Naive thymus-derived CD8-positive, alpha-beta T cell (primary cell): ENCODE results near the gene MYRIP. TPM values are rescaled to one million over a fixed set of nuclear protein-coding genes. Genes with fewer than 3 reads are reported as not detected.

Source experiments
- ATAC-seq, 2 donors: fragments of 150-1000 bp; cut with Tn5 transposase in 1 of 2; sonication (Bioruptor Pico), chemical (Tn5 transposase) in 1 of 2; 1 replicate in 1 of 2; 2 replicates in 1 of 2; pipeline ENCODE4 v1.10.0; 2021; ENCODE audit warnings: mild to moderate bottlenecking in 2 of 2, moderate library complexity in 2 of 2
- POLR2A ChIA-PET: fragments of 350-600 bp; sonication (Branson Sonifier 250); formaldehyde crosslinking; loops from one replicate; lab custom pipeline; 2021; ENCODE audit warnings: antibody characterized with exemption; lab: Charles Lee
- DNase-seq, 10 donors: peaks; one replicate each; pipeline versions ENCODE4 v3.0.0 to v3.0.0-alpha.2; 2020 to 2022
- H3K27ac Mint-ChIP-seq, 10 donors: one replicate each; pipeline ENCODE4 v1.8.0; 2020 to 2022; ENCODE audit warnings: mild to moderate bottlenecking in 10 of 10, mixed read lengths in 10 of 10, moderate library complexity in 4 of 10, inconsistent platforms in 1 of 10
- H3K27me3 Mint-ChIP-seq, 5 donors: one replicate each; pipeline ENCODE4 v1.8.0; 2021 to 2022; ENCODE audit warnings: mixed read lengths in 5 of 5
- H3K36me3 Mint-ChIP-seq, 3 donors: one replicate each; pipeline ENCODE4 v1.8.0; 2020 to 2022; ENCODE audit warnings: mixed read lengths in 3 of 3, mild to moderate bottlenecking in 2 of 3, inconsistent platforms in 1 of 3
- H3K4me1 Mint-ChIP-seq, 4 donors: one replicate each; pipeline ENCODE4 v1.8.0; 2021 to 2022; ENCODE audit warnings: mixed read lengths in 4 of 4
- H3K4me3 Mint-ChIP-seq, 10 donors: one replicate each; pipeline ENCODE4 v1.8.0; 2020 to 2022; ENCODE audit warnings: mild to moderate bottlenecking in 10 of 10, mixed read lengths in 10 of 10, moderate library complexity in 6 of 10, inconsistent platforms in 1 of 10
- H3K9me3 Mint-ChIP-seq, 9 donors: one replicate each; pipeline ENCODE4 v1.8.0; 2020 to 2022; ENCODE audit warnings: mixed read lengths in 9 of 9, mild to moderate bottlenecking in 3 of 9, inconsistent platforms in 1 of 9, moderate library complexity in 1 of 9
- polyA plus RNA-seq, 3 donors: library from polyadenylated mRNA; unstranded; fragments of 300-500 nt; fragmentation: Illumina TruSeq; gene quantifications; one replicate each; pipeline ENCODE4 v1.2.3, GENCODE V29; 2021
- total RNA-seq, 8 experiments: library from RNA in 2 of 8; stranded (reverse) in 2 of 8; gene quantifications; one replicate each; pipeline ENCODE4 v1.2.3 and lab custom pipeline; 2021 to 2026

The MYRIP gene
- total and polyA plus RNA-seq, 5 experiments from 2014 or later = 0.08 TPM; not detected in 4

- no peak for DNase-seq
- POLR2A ChIA-PET = no interaction called here
- H3K27me3 Mint-ChIP-seq = peaks cover 0 to 4% (median 0%) of the 10 kb centered on the region in 5 donors
- H3K4me3 Mint-ChIP-seq = no peak overlapping the region
- H3K9me3 Mint-ChIP-seq = peaks cover 0 to 28% (median 5%) of the 10 kb centered on the region in 9 donors
- H3K36me3 Mint-ChIP-seq = no peaks in the 10 kb centered on the region
- no peaks in the 10 kb centered on the region for H3K4me1 Mint-ChIP-seq
- no peak for ATAC-seq
- H3K27ac Mint-ChIP-seq = no peak overlapping the region
Observed at GRCh38 chr3:39869890-39870289, 60.5 kb downstream of the MYRIP start.

- POLR2A ChIA-PET = no interaction called here
- no peak overlapping the region for H3K27ac Mint-ChIP-seq
- H3K4me3 Mint-ChIP-seq = no peak overlapping the region
- H3K27me3 Mint-ChIP-seq = no peaks in the 10 kb centered on the region
- no peak for ATAC-seq
- no peaks in the 10 kb centered on the region for H3K4me1 Mint-ChIP-seq
- H3K36me3 Mint-ChIP-seq = no peaks in the 10 kb centered on the region
- H3K9me3 Mint-ChIP-seq = peaks cover 0 to 21% (median 4%) of the 10 kb centered on the region in 9 donors
- no peak for DNase-seq
Observed at GRCh38 chr3:39870706-39871105, 61.3 kb downstream of the MYRIP start.

- POLR2A ChIA-PET = no interaction called here
- Mint-ChIP-seq H3K36me3 (peaks cover 0 to 8% (median 0%) of the 10 kb centered on the region in 3 donors), H3K4me3 (no peak overlapping the region), H3K9me3 (peaks cover 0 to 30% (median 5%) of the 10 kb centered on the region in 9 donors), H3K27ac (no peak overlapping the region), H3K27me3 (peaks cover 0 to 15% (median 7%) of the 10 kb centered on the region in 5 donors), H3K4me1 (no peaks in the 10 kb centered on the region)
- no peak for DNase-seq
- no peak for ATAC-seq
Observed at GRCh38 chr3:39879581-39879980, 70.2 kb downstream of the MYRIP start.

- H3K27me3 Mint-ChIP-seq = peaks cover 1 to 18% (median 7%) of the 10 kb centered on the region in 5 donors
Observed at GRCh38 chr3:39882111-39882510, 72.7 kb downstream of the MYRIP start.

GRCh38 chr3:39892068-39892467 is 82.7 kb downstream of the MYRIP start:
- ATAC-seq = no peak
- POLR2A ChIA-PET = no interaction called here

More at GRCh38 chr3:39882111-39882510, 72.7 kb downstream of the MYRIP start:
- Mint-ChIP-seq H3K36me3 (peaks cover 0 to 8% (median 0%) of the 10 kb centered on the region in 3 donors), H3K4me1 (no peaks in the 10 kb centered on the region), H3K4me3 (no peak overlapping the region), H3K9me3 (peaks cover 0 to 28% (median 4%) of the 10 kb centered on the region in 9 donors), H3K27ac (no peak overlapping the region)
- POLR2A ChIA-PET = no interaction called here
- DNase-seq (no peak), ATAC-seq (no peak)

GRCh38 chr3:39896184-39896583 is 86.8 kb downstream of the MYRIP start:
- POLR2A ChIA-PET = no interaction called here
- Mint-ChIP-seq H3K4me1 (no peaks in the 10 kb centered on the region), H3K27me3 (peaks cover 0 to 3% (median 0%) of the 10 kb centered on the region in 5 donors), H3K36me3 (no peaks in the 10 kb centered on the region), H3K9me3 (no peaks in the 10 kb centered on the region), H3K27ac (no peak overlapping the region), H3K4me3 (no peak overlapping the region)
- DNase-seq = no peak
- ATAC-seq = no peak

More at GRCh38 chr3:39892068-39892467, 82.7 kb downstream of the MYRIP start:
- Mint-ChIP-seq H3K27ac (no peak overlapping the region), H3K4me1 (no peaks in the 10 kb centered on the region), H3K27me3 (peaks cover 0 to 3% (median 0%) of the 10 kb centered on the region in 5 donors), H3K4me3 (no peak overlapping the region), H3K36me3 (no peaks in the 10 kb centered on the region), H3K9me3 (peaks cover 0 to 4% (median 0%) of the 10 kb centered on the region in 9 donors)
- DNase-seq = no peak

- no peak for ATAC-seq
- Mint-ChIP-seq H3K4me1 (no peaks in the 10 kb centered on the region), H3K9me3 (no peaks in the 10 kb centered on the region), H3K27ac (no peak overlapping the region), H3K36me3 (no peaks in the 10 kb centered on the region), H3K27me3 (peaks cover 0 to 3% (median 0%) of the 10 kb centered on the region in 5 donors), H3K4me3 (no peak overlapping the region)
- DNase-seq = no peak
- POLR2A ChIA-PET = no interaction called here
Observed at GRCh38 chr3:39900462-39901002, 91.1 kb downstream of the MYRIP start.

- no peak for DNase-seq
- peaks cover 0 to 1% (median 0%) of the 10 kb centered on the region in 5 donors for H3K27me3 Mint-ChIP-seq
- H3K27ac Mint-ChIP-seq = no peak overlapping the region
- POLR2A ChIA-PET = interaction anchor here (0.6 kb wide), 1 partner anchor 10 kb away, joined by 3 read pairs; no protein-coding TSS in a partner anchor
- H3K4me3 Mint-ChIP-seq = no peak overlapping the region
- no peaks in the 10 kb centered on the region for H3K9me3 Mint-ChIP-seq
- H3K36me3 Mint-ChIP-seq = no peaks in the 10 kb centered on the region
- no peak for ATAC-seq
- H3K4me1 Mint-ChIP-seq = no peaks in the 10 kb centered on the region
Observed at GRCh38 chr3:39903253-39903652, 93.8 kb downstream of the MYRIP start.

GRCh38 chr3:39905788-39906187 is 96.4 kb downstream of the MYRIP start:
- H3K27me3 Mint-ChIP-seq = peaks cover 0 to 8% (median 0%) of the 10 kb centered on the region in 5 donors
- H3K9me3 Mint-ChIP-seq = no peaks in the 10 kb centered on the region

GRCh38 chr3:39907981-39908380 is 98.6 kb downstream of the MYRIP start:
- peaks cover 0 to 2% (median 0%) of the 10 kb centered on the region in 4 donors for H3K4me1 Mint-ChIP-seq
- H3K27me3 Mint-ChIP-seq = peaks cover 0 to 8% (median 0%) of the 10 kb centered on the region in 5 donors
- H3K4me3 Mint-ChIP-seq = no peak overlapping the region
- DNase-seq (no peak), ATAC-seq (no peak)
- no peak overlapping the region for H3K27ac Mint-ChIP-seq
- H3K9me3 Mint-ChIP-seq = no peaks in the 10 kb centered on the region
- POLR2A ChIA-PET = no interaction called here
- H3K36me3 Mint-ChIP-seq = no peaks in the 10 kb centered on the region

More at GRCh38 chr3:39905788-39906187, 96.4 kb downstream of the MYRIP start:
- ATAC-seq (no peak), DNase-seq (no peak)
- POLR2A ChIA-PET = no interaction called here
- H3K27ac Mint-ChIP-seq = no peak overlapping the region
- H3K36me3 Mint-ChIP-seq = no peaks in the 10 kb centered on the region
- H3K4me3 Mint-ChIP-seq = no peak overlapping the region
- H3K4me1 Mint-ChIP-seq = peaks cover 0 to 2% (median 0%) of the 10 kb centered on the region in 4 donors

- Mint-ChIP-seq H3K9me3 (no peaks in the 10 kb centered on the region), H3K4me3 (no peak overlapping the region), H3K4me1 (peaks cover 0 to 2% (median 0%) of the 10 kb centered on the region in 4 donors), H3K27me3 (peaks cover 0 to 8% (median 0%) of the 10 kb centered on the region in 5 donors), H3K27ac (no peak overlapping the region), H3K36me3 (no peaks in the 10 kb centered on the region)
- ATAC-seq (no peak), DNase-seq (no peak)
- POLR2A ChIA-PET = no interaction called here
Observed at GRCh38 chr3:39910135-39910534, 100.7 kb downstream of the MYRIP start.

GRCh38 chr3:39910826-39911464 is 101.5 kb downstream of the MYRIP start:
- Mint-ChIP-seq H3K4me1 (peaks cover 0 to 2% (median 0%) of the 10 kb centered on the region in 4 donors), H3K36me3 (no peaks in the 10 kb centered on the region), H3K9me3 (no peaks in the 10 kb centered on the region), H3K27me3 (peaks cover 0 to 8% (median 0%) of the 10 kb centered on the region in 5 donors), H3K27ac (no peak overlapping the region), H3K4me3 (no peak overlapping the region)
- ATAC-seq = no peak
- no peak for DNase-seq
- POLR2A ChIA-PET = no interaction called here
